Astrocyte (in vitro differentiated cells and primary cell): ENCODE results near the gene SIRT3.

Source experiments
- EZH2 ChIP-seq: IDR thresholded peaks from 2 replicates; pipeline ENCODE4 v1.6.1; 2012; ENCODE audit warnings: mild to moderate bottlenecking, low read length, inconsistent platforms; ENCODE audit not compliant: insufficient read depth
- TF ChIP-seq, protein P1 (sequence below): IDR thresholded peaks from 2 replicates; pipeline ENCODE4 v1.5.1; 2011; ENCODE audit warnings: low read depth, mild to moderate bottlenecking, inconsistent platforms, low read length, moderate library complexity; ENCODE audit not compliant: insufficient read depth

- TF ChIP-seq, protein P1, sequence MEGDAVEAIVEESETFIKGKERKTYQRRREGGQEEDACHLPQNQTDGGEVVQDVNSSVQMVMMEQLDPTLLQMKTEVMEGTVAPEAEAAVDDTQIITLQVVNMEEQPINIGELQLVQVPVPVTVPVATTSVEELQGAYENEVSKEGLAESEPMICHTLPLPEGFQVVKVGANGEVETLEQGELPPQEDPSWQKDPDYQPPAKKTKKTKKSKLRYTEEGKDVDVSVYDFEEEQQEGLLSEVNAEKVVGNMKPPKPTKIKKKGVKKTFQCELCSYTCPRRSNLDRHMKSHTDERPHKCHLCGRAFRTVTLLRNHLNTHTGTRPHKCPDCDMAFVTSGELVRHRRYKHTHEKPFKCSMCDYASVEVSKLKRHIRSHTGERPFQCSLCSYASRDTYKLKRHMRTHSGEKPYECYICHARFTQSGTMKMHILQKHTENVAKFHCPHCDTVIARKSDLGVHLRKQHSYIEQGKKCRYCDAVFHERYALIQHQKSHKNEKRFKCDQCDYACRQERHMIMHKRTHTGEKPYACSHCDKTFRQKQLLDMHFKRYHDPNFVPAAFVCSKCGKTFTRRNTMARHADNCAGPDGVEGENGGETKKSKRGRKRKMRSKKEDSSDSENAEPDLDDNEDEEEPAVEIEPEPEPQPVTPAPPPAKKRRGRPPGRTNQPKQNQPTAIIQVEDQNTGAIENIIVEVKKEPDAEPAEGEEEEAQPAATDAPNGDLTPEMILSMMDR = no peak
- TF ChIP-seq EZH2 = no peak
Measured at GRCh38 chr11:216081-216974, 19.8 kb downstream of the SIRT3 start.
